ENCODE data around the gene PLCG2.
"Not testable (repeated sequence)": the region's sequence is repeated elsewhere in the genome, so short reads cannot be mapped to it uniquely, and the experiment has no call there.

Gene PLCG2

GRCh38 chr16:81866820-81867440 lies 87.8 kb downstream of the PLCG2 start:
- no peaks in the 10 kb centered on the region for H3K9me3 ChIP-seq (ENCODE audit: control insufficient read depth, insufficient read depth, low read length)
- H3K27me3 ChIP-seq (ENCODE audit: control insufficient read depth, insufficient read depth, low read length) = no peaks in the 10 kb centered on the region
- no peak overlapping the region for H3K4me3 ChIP-seq (ENCODE audit: low read depth, low read length)
- no peak overlapping the region for H3K27ac ChIP-seq (ENCODE audit: low read depth, low read length)
- H3K4me1 ChIP-seq (ENCODE audit: control insufficient read depth, insufficient read depth, low read length) = peaks cover 20% of the 10 kb centered on the region
- H3K9ac ChIP-seq (ENCODE audit: low read depth, low read length) = no peak overlapping the region
- no peaks in the 10 kb centered on the region for H3K36me3 ChIP-seq (ENCODE audit: control insufficient read depth, insufficient read depth, low read length)

GRCh38 chr16:81868057-81868748 lies 89.1 kb downstream of the PLCG2 start:
- Histone ChIP-seq H3K9me3 (ENCODE audit: control insufficient read depth, insufficient read depth, low read length) (no peaks in the 10 kb centered on the region), H3K4me3 (ENCODE audit: low read depth, low read length) (no peak overlapping the region), H3K36me3 (ENCODE audit: control insufficient read depth, insufficient read depth, low read length) (no peaks in the 10 kb centered on the region), H3K27ac (ENCODE audit: low read depth, low read length) (no peak overlapping the region), H3K27me3 (ENCODE audit: control insufficient read depth, insufficient read depth, low read length) (no peaks in the 10 kb centered on the region), H3K4me1 (ENCODE audit: control insufficient read depth, insufficient read depth, low read length) (peaks cover 20% of the 10 kb centered on the region), H3K9ac (ENCODE audit: low read depth, low read length) (no peak overlapping the region)

- H3K36me3 ChIP-seq (ENCODE audit: control insufficient read depth, insufficient read depth, low read length) = no peaks in the 10 kb centered on the region
- H3K9me3 ChIP-seq (ENCODE audit: control insufficient read depth, insufficient read depth, low read length) = no peaks in the 10 kb centered on the region
- H3K27me3 ChIP-seq (ENCODE audit: control insufficient read depth, insufficient read depth, low read length) = no peaks in the 10 kb centered on the region
- H3K27ac ChIP-seq (ENCODE audit: low read depth, low read length) = no peak overlapping the region
- no peak overlapping the region for H3K9ac ChIP-seq (ENCODE audit: low read depth, low read length)
- H3K4me1 ChIP-seq (ENCODE audit: control insufficient read depth, insufficient read depth, low read length) = peaks cover 14% of the 10 kb centered on the region
- H3K4me3 ChIP-seq (ENCODE audit: low read depth, low read length) = no peak overlapping the region
These were observed 90.2 kb downstream of the PLCG2 start for GRCh38 chr16:81869326-81869725.

- Histone ChIP-seq H3K9ac (ENCODE audit: low read depth, low read length) (no peak overlapping the region), H3K4me1 (ENCODE audit: control insufficient read depth, insufficient read depth, low read length) (peaks cover 14% of the 10 kb centered on the region), H3K9me3 (ENCODE audit: control insufficient read depth, insufficient read depth, low read length) (no peaks in the 10 kb centered on the region), H3K27me3 (ENCODE audit: control insufficient read depth, insufficient read depth, low read length) (no peaks in the 10 kb centered on the region), H3K4me3 (ENCODE audit: low read depth, low read length) (no peak overlapping the region), H3K36me3 (ENCODE audit: control insufficient read depth, insufficient read depth, low read length) (no peaks in the 10 kb centered on the region), H3K27ac (ENCODE audit: low read depth, low read length) (no peak overlapping the region)
These were observed 94.1 kb downstream of the PLCG2 start for GRCh38 chr16:81873206-81873605.

GRCh38 chr16:81873843-81874752 lies 95.0 kb downstream of the PLCG2 start:
- H3K9ac ChIP-seq (ENCODE audit: low read depth, low read length) = no peak overlapping the region
- no peak overlapping the region for H3K4me3 ChIP-seq (ENCODE audit: low read depth, low read length)
- H3K9me3 ChIP-seq (ENCODE audit: control insufficient read depth, insufficient read depth, low read length) = no peaks in the 10 kb centered on the region
- no peaks in the 10 kb centered on the region for H3K27me3 ChIP-seq (ENCODE audit: control insufficient read depth, insufficient read depth, low read length)
- peak overlapping the region; percentile 76 for H3K27ac ChIP-seq (ENCODE audit: low read depth, low read length)
- H3K4me1 ChIP-seq (ENCODE audit: control insufficient read depth, insufficient read depth, low read length) = peaks cover 19% of the 10 kb centered on the region
- H3K36me3 ChIP-seq (ENCODE audit: control insufficient read depth, insufficient read depth, low read length) = no peaks in the 10 kb centered on the region

GRCh38 chr16:81875461-81875860 lies 96.4 kb downstream of the PLCG2 start:
- Histone ChIP-seq H3K4me3 (ENCODE audit: low read depth, low read length) (no peak overlapping the region), H3K36me3 (ENCODE audit: control insufficient read depth, insufficient read depth, low read length) (no peaks in the 10 kb centered on the region), H3K9ac (ENCODE audit: low read depth, low read length) (no peak overlapping the region), H3K27me3 (ENCODE audit: control insufficient read depth, insufficient read depth, low read length) (no peaks in the 10 kb centered on the region), H3K27ac (ENCODE audit: low read depth, low read length) (peak overlapping the region; percentile 10), H3K9me3 (ENCODE audit: control insufficient read depth, insufficient read depth, low read length) (no peaks in the 10 kb centered on the region), H3K4me1 (ENCODE audit: control insufficient read depth, insufficient read depth, low read length) (peaks cover 25% of the 10 kb centered on the region)

GRCh38 chr16:81876273-81876900 lies 97.3 kb downstream of the PLCG2 start:
- no peak overlapping the region for H3K9ac ChIP-seq (ENCODE audit: low read depth, low read length)
- no peaks in the 10 kb centered on the region for H3K27me3 ChIP-seq (ENCODE audit: control insufficient read depth, insufficient read depth, low read length)
- H3K4me1 ChIP-seq (ENCODE audit: control insufficient read depth, insufficient read depth, low read length) = peaks cover 25% of the 10 kb centered on the region
- H3K4me3 ChIP-seq (ENCODE audit: low read depth, low read length) = no peak overlapping the region
- H3K9me3 ChIP-seq (ENCODE audit: control insufficient read depth, insufficient read depth, low read length) = no peaks in the 10 kb centered on the region
- H3K27ac ChIP-seq (ENCODE audit: low read depth, low read length) = no peak overlapping the region
- H3K36me3 ChIP-seq (ENCODE audit: control insufficient read depth, insufficient read depth, low read length) = no peaks in the 10 kb centered on the region

GRCh38 chr16:81877490-81877889 lies 98.4 kb downstream of the PLCG2 start:
- not testable (repeated sequence) for H3K27me3 ChIP-seq (ENCODE audit: control insufficient read depth, insufficient read depth, low read length); H3K4me3 ChIP-seq (ENCODE audit: low read depth, low read length); H3K9ac ChIP-seq (ENCODE audit: low read depth, low read length); H3K36me3 ChIP-seq (ENCODE audit: control insufficient read depth, insufficient read depth, low read length); H3K27ac ChIP-seq (ENCODE audit: low read depth, low read length); H3K9me3 ChIP-seq (ENCODE audit: control insufficient read depth, insufficient read depth, low read length)
- H3K4me1 ChIP-seq (ENCODE audit: control insufficient read depth, insufficient read depth, low read length) = peaks cover 25% of the 10 kb centered on the region

GRCh38 chr16:81878529-81878928 lies 99.4 kb downstream of the PLCG2 start:
- Histone ChIP-seq H3K9ac (ENCODE audit: low read depth, low read length) (no peak overlapping the region), H3K9me3 (ENCODE audit: control insufficient read depth, insufficient read depth, low read length) (no peaks in the 10 kb centered on the region), H3K4me3 (ENCODE audit: low read depth, low read length) (no peak overlapping the region), H3K27ac (ENCODE audit: low read depth, low read length) (no peak overlapping the region), H3K27me3 (ENCODE audit: control insufficient read depth, insufficient read depth, low read length) (no peaks in the 10 kb centered on the region), H3K36me3 (ENCODE audit: control insufficient read depth, insufficient read depth, low read length) (no peaks in the 10 kb centered on the region), H3K4me1 (ENCODE audit: control insufficient read depth, insufficient read depth, low read length) (peaks cover 25% of the 10 kb centered on the region)

GRCh38 chr16:81879625-81880024 lies 100.5 kb downstream of the PLCG2 start:
- H3K9me3 ChIP-seq (ENCODE audit: control insufficient read depth, insufficient read depth, low read length) = no peaks in the 10 kb centered on the region
- no peak overlapping the region; the same call in 1 of the 2 replicates for H3K9ac ChIP-seq (ENCODE audit: low read depth, low read length)
- peaks cover 18% of the 10 kb centered on the region for H3K4me1 ChIP-seq (ENCODE audit: control insufficient read depth, insufficient read depth, low read length)
- no peaks in the 10 kb centered on the region for H3K27me3 ChIP-seq (ENCODE audit: control insufficient read depth, insufficient read depth, low read length)
- no peak overlapping the region for H3K4me3 ChIP-seq (ENCODE audit: low read depth, low read length)
- no peaks in the 10 kb centered on the region for H3K36me3 ChIP-seq (ENCODE audit: control insufficient read depth, insufficient read depth, low read length)
- peak overlapping the region; percentile 54 for H3K27ac ChIP-seq (ENCODE audit: low read depth, low read length)

Measured in HUES48 (cell line).